Endodermal cell (in vitro differentiated cells): ENCODE data around the gene LNPEP. TPM values are rescaled to one million over a fixed set of nuclear protein-coding genes. Genes with fewer than 3 reads are reported as not detected.
A peak's percentile ranks its signal among the peaks of the same experiment; 100 is the strongest.

Experiments used
- DNase-seq: peaks from one replicate; pipeline ENCODE4 v3.0.0-alpha.2; 2017
- H3K27ac ChIP-seq: 2 replicates; pipeline ENCODE4 v1.5.1; 2013; ENCODE audit warnings: mild to moderate bottlenecking, low read depth, low read length, moderate library complexity
- H3K27me3 ChIP-seq: 2 replicates; pipeline ENCODE4 v1.6.1; 2013; ENCODE audit warnings: mild to moderate bottlenecking, low read length, moderate library complexity; ENCODE audit not compliant: insufficient read depth, control insufficient read depth, poor library complexity, severe bottlenecking
- H3K36me3 ChIP-seq: 2 replicates; pipeline ENCODE4 v1.7.0; 2013; ENCODE audit warnings: mild to moderate bottlenecking, low read length, moderate library complexity; ENCODE audit not compliant: control insufficient read depth, insufficient read depth
- H3K4me1 ChIP-seq: one replicate; pipeline ENCODE4 v1.7.0; 2013; ENCODE audit warnings: low read length; ENCODE audit not compliant: control insufficient read depth, insufficient read depth
- H3K4me3 ChIP-seq: 2 replicates; pipeline ENCODE4 v1.5.1; 2013; ENCODE audit warnings: mild to moderate bottlenecking, low read length, moderate library complexity
- H3K9ac ChIP-seq: 2 replicates; pipeline ENCODE4 v1.6.1; 2013; ENCODE audit warnings: mild to moderate bottlenecking, low read length, moderate library complexity; ENCODE audit not compliant: poor library complexity, severe bottlenecking; ENCODE audit errors: extremely low read depth
- H3K9me3 ChIP-seq: 2 replicates; pipeline ENCODE4 v1.6.1; 2013; ENCODE audit warnings: mild to moderate bottlenecking, low read length, moderate library complexity; ENCODE audit not compliant: control insufficient read depth
- H3K27ac Mint-ChIP-seq: 2 replicates; pipeline ENCODE4 v1.8.0; 2020; ENCODE audit warnings: mixed read lengths
- H3K27me3 Mint-ChIP-seq: 2 replicates; pipeline ENCODE4 v1.8.0; 2021; ENCODE audit warnings: mild to moderate bottlenecking, mixed read lengths; ENCODE audit not compliant: insufficient read depth
- H3K36me3 Mint-ChIP-seq: 2 replicates; pipeline ENCODE4 v1.8.0; 2020; ENCODE audit warnings: low read depth, mixed read lengths
- H3K4me1 Mint-ChIP-seq: 2 replicates; pipeline ENCODE4 v1.8.0; 2020; ENCODE audit warnings: mixed read lengths
- H3K4me3 Mint-ChIP-seq: 2 replicates; pipeline ENCODE4 v1.8.0; 2020; ENCODE audit warnings: mild to moderate bottlenecking, moderate library complexity, mixed read lengths
- H3K9me3 Mint-ChIP-seq: 2 replicates; pipeline ENCODE4 v1.8.0; 2020; ENCODE audit warnings: mild to moderate bottlenecking, mixed read lengths
- CTCF ChIP-seq: fragments of 200-600 bp; sonication (generic); conservative IDR thresholded peaks from 2 replicates; pipeline ENCODE4 v1.5.0; 2021; ENCODE audit warnings: antibody characterized with exemption, mild to moderate bottlenecking
- WGBS, 2 experiments: methylation state at CpG; one replicate each; pipeline versions ENCODE4 v1.1.5 to v1.1.7; 2013; ENCODE audit warnings: missing lambda C conversion rate in 2 of 2, mixed read lengths in 1 of 2; ENCODE audit not compliant: insufficient coverage in 1 of 2, insufficient read length in 1 of 2; 5-methylcytosine and 5-hydroxymethylcytosine counted together
- total RNA-seq, 2 donors: library from RNA; stranded (reverse); fragmentation: NEBNext Ultra II Directional in 1 of 2; extraction: Animal tissue kit (Norgen Biotek cat#: 25700) in 1 of 2; gene quantifications; 2 replicates in 1 of 2; 3 replicates in 1 of 2; pipeline ENCODE4 v1.2.1, GENCODE V29; 2021

LNPEP gene
- total RNA-seq, 2 donors from 2014 or later = 11.2 to 12.3 TPM

DNA sequence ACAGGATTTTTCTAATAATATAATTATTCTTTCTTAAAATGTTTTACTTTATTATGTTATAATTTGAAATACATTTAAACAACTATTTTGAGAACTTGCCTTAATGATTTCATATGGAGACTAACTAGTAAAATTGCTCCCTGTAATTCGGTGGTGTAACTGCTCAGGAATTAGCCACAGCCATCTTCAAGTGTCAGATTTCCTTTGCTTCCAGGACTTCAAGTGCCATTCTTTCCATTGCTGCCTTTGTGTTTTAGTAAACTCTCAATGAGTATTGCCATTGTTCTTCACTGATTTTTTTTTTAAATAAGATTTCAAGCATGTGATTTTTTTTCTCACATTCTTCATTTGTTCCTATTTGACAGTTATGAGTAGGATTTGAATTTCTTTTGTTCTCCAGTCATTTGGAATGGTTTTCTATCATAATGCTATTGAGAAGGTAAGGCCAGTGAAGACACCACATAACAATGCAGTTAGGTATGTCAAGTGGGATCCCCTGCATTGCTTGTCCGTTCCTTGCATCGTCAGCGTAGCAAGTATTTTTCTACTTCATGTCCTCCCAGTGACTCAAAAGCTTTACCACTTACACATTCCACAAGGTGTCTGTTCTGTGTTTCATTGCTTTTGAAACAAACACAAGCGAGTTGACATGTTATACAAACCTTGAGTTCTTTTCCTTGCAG, 83.7 kb downstream of the LNPEP start:
- H3K27me3 Mint-ChIP-seq = no peaks in the 10 kb centered on the region
- H3K9me3 ChIP-seq = no peaks in the 10 kb centered on the region
- no peaks in the 10 kb centered on the region for H3K4me1 Mint-ChIP-seq
- peaks cover 5% of the 10 kb centered on the region for H3K36me3 Mint-ChIP-seq
- no peaks in the 10 kb centered on the region for H3K4me1 ChIP-seq
- peak overlapping the region; percentile 46 for H3K27ac Mint-ChIP-seq
- WGBS, 2 experiments = 86 to 88% methylated on average over 5 of the region's 5 CpGs
- H3K36me3 ChIP-seq = peaks cover 23% of the 10 kb centered on the region
- H3K27me3 ChIP-seq = no peaks in the 10 kb centered on the region
- H3K4me3 ChIP-seq = no peak overlapping the region
- no peak overlapping the region for H3K4me3 Mint-ChIP-seq
- no peak overlapping the region for H3K27ac ChIP-seq
- H3K9ac ChIP-seq = no peak overlapping the region
- no peak for DNase-seq
- H3K9me3 Mint-ChIP-seq = no peaks in the 10 kb centered on the region
- TF ChIP-seq CTCF = no peak

DNA sequence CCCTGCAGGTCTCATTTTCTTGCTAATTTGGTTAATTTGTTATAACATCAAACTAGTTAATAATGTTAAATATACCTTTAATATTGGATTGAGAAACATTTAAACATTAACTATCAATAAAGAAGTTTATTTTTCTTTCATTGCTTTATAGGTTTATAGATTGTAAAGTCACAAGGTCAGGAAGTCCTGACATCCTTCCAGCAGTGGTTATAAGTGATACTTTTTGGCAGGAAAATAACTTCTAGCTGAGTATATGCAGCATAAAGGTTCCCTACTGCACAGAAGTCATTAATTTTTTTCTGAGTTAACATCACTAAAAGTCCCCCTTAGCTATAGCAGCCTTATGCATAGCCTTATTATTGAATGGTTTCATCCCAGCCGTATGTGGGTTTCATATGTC, 85.5 kb downstream of the LNPEP start:
- no peak for DNase-seq
- Histone ChIP-seq H3K9ac (no peak overlapping the region), H3K27me3 (no peaks in the 10 kb centered on the region), H3K4me3 (no peak overlapping the region), H3K9me3 (no peaks in the 10 kb centered on the region), H3K36me3 (peaks cover 14% of the 10 kb centered on the region), H3K27ac (no peak overlapping the region), H3K4me1 (no peaks in the 10 kb centered on the region)
- no peak overlapping the region for H3K4me3 Mint-ChIP-seq
- WGBS, 2 experiments = 94% methylated on average over 1 of the region's 1 CpG; no CpG with 5 or more reads in 1 of the 2 experiments
- H3K9me3 Mint-ChIP-seq = no peaks in the 10 kb centered on the region
- H3K4me1 Mint-ChIP-seq = no peaks in the 10 kb centered on the region
- no peak overlapping the region for H3K27ac Mint-ChIP-seq
- no peaks in the 10 kb centered on the region for H3K27me3 Mint-ChIP-seq
- H3K36me3 Mint-ChIP-seq = peaks cover 5% of the 10 kb centered on the region
- no peak for TF ChIP-seq CTCF

- TF ChIP-seq CTCF = no peak
- DNase-seq = no peak
- Mint-ChIP-seq H3K27me3 (no peaks in the 10 kb centered on the region), H3K4me3 (no peak overlapping the region), H3K9me3 (no peaks in the 10 kb centered on the region), H3K27ac (no peak overlapping the region), H3K4me1 (no peaks in the 10 kb centered on the region), H3K36me3 (peaks cover 10% of the 10 kb centered on the region)
- WGBS, 2 experiments = 77% methylated on average over 1 of the region's 1 CpG; no CpG with 5 or more reads in 1 of the 2 experiments
- H3K36me3 ChIP-seq = peaks cover 11% of the 10 kb centered on the region
- no peak overlapping the region for H3K9ac ChIP-seq
- no peaks in the 10 kb centered on the region for H3K27me3 ChIP-seq
- no peak overlapping the region for H3K27ac ChIP-seq
- no peak overlapping the region for H3K4me3 ChIP-seq
- no peaks in the 10 kb centered on the region for H3K9me3 ChIP-seq
- H3K4me1 ChIP-seq = no peaks in the 10 kb centered on the region
Observed at GRCh38 chr5:97022898-97023297, 87.0 kb downstream of the LNPEP start.
